Upper lobe of right lung (tissue), 1 donor: ENCODE measurements around the gene PUSL1. TPM values are rescaled to one million over a fixed set of nuclear protein-coding genes. Genes with fewer than 3 reads are reported as not detected.

Experiments used
- ATAC-seq: fragments of 200-7000 bp; cut with Tn5 transposase; one replicate; pipeline ENCODE4 v1.9.1; 2020; ENCODE audit warnings: mild to moderate bottlenecking, moderate library complexity
- DNase-seq: peaks from one replicate; pipeline ENCODE4 v3.0.0-alpha.2; 2020
- H3K27ac ChIP-seq: fragments of 200-600 bp; one replicate; pipeline ENCODE4 v1.8.0; 2022
- H3K27me3 ChIP-seq: fragments of 200-600 bp; one replicate; pipeline ENCODE4 v1.8.0; 2022; ENCODE audit warnings: mild to moderate bottlenecking
- H3K36me3 ChIP-seq: fragments of 200-600 bp; one replicate; pipeline ENCODE4 v1.8.0; 2022
- H3K4me1 ChIP-seq: fragments of 200-600 bp; one replicate; pipeline ENCODE4 v1.8.0; 2022
- H3K4me3 ChIP-seq: fragments of 200-600 bp; one replicate; pipeline ENCODE4 v1.8.0; 2022; ENCODE audit warnings: mild to moderate bottlenecking
- H3K9me3 ChIP-seq: fragments of 200-600 bp; one replicate; pipeline ENCODE4 v1.8.0; 2022
- CTCF ChIP-seq: fragments of 200-600 bp; IDR thresholded peaks from one replicate; pipeline ENCODE4 v1.8.0; 2022; ENCODE audit warnings: antibody characterized with exemption
- intact Hi-C: fragments of 100-400 bp; cut with DNase I; formaldehyde crosslinking; loops from one replicate; pipeline ENCODE4 v1.11.0; 2022
- total RNA-seq: library from RNA; stranded (reverse); fragmentation: NEBNext Ultra II Directional; extraction: Animal tissue kit (Norgen Biotek cat#: 25700); gene quantifications from one replicate; pipeline ENCODE4 v1.2.1, GENCODE V29; 2021
- donor health status: DM: no; HTN: yes; CAD: no; lungs with severe emphysema.

Gene PUSL1
- total RNA-seq, 1 donor from 2014 or later: 14.2 TPM

- ATAC-seq: peak; percentile 48
- Histone ChIP-seq H3K36me3 (no peaks in the 10 kb centered on the region), H3K27ac (no peak overlapping the region), H3K4me3 (peak overlapping the region; percentile 21), H3K27me3 (peaks cover 23% of the 10 kb centered on the region), H3K9me3 (no peaks in the 10 kb centered on the region), H3K4me1 (peaks cover 31% of the 10 kb centered on the region)
- TF ChIP-seq CTCF: no peak
- no peak for DNase-seq
- intact Hi-C loops: no loop called here
Measured at GRCh38 chr1:1355416-1355815, 47.0 kb downstream of the PUSL1 start.

- DNase-seq: no peak
- Histone ChIP-seq H3K4me3 (peak overlapping the region; percentile 54), H3K4me1 (peaks cover 35% of the 10 kb centered on the region), H3K36me3 (no peaks in the 10 kb centered on the region), H3K27ac (peak overlapping the region; percentile 81), H3K27me3 (peaks cover 23% of the 10 kb centered on the region), H3K9me3 (no peaks in the 10 kb centered on the region)
- intact Hi-C loops: no loop called here
- TF ChIP-seq CTCF: no peak
- no peak for ATAC-seq
Measured at GRCh38 chr1:1356166-1356795, 47.9 kb downstream of the PUSL1 start.

- DNase-seq (no peak), ATAC-seq (peak; percentile 20)
- H3K9me3 ChIP-seq: no peaks in the 10 kb centered on the region
- peaks cover 35% of the 10 kb centered on the region for H3K4me1 ChIP-seq
- H3K36me3 ChIP-seq: no peaks in the 10 kb centered on the region
- peaks cover 23% of the 10 kb centered on the region for H3K27me3 ChIP-seq
- H3K27ac ChIP-seq: peak overlapping the region; percentile 81
- H3K4me3 ChIP-seq: peak overlapping the region; percentile 54
- no peak for TF ChIP-seq CTCF
- intact Hi-C loops: no loop called here
Measured at GRCh38 chr1:1356796-1357401, 48.5 kb downstream of the PUSL1 start.

GRCh38 chr1:1357871-1358432, 49.6 kb downstream of the PUSL1 start:
- Histone ChIP-seq H3K4me3 (peak overlapping the region; percentile 54), H3K27me3 (peaks cover 23% of the 10 kb centered on the region), H3K9me3 (no peaks in the 10 kb centered on the region), H3K4me1 (peaks cover 35% of the 10 kb centered on the region), H3K36me3 (no peaks in the 10 kb centered on the region), H3K27ac (peak overlapping the region; percentile 81)
- no peak for TF ChIP-seq CTCF
- DNase-seq (no peak), ATAC-seq (no peak)
- intact Hi-C loops: no loop called here

- Histone ChIP-seq H3K9me3 (no peaks in the 10 kb centered on the region), H3K4me1 (peaks cover 30% of the 10 kb centered on the region), H3K27ac (peak within 1 kb of the TSS; percentile 81), H3K27me3 (peaks cover 17% of the 10 kb centered on the region), H3K4me3 (peak within 1 kb of the TSS; percentile 54), H3K36me3 (no peaks in the 10 kb centered on the region)
- intact Hi-C loops: no loop called here
- no peak for TF ChIP-seq CTCF
- peak; percentile 54 for ATAC-seq
- peak; percentile 68 for DNase-seq
Measured at GRCh38 chr1:1358433-1359271, 50.3 kb downstream of the PUSL1 start, which contains the start of gene MXRA8. Gene MXRA8 (minus strand): TSS chr1:1358555. CDS start chr1:1358504, 51 bp downstream.
